Activated CD8-positive, alpha-beta T cell treated with anti-CD3 and anti-CD28 coated beads for 36 hours (primary cell): ENCODE results near the gene TGM4. TPM values are rescaled to one million over a fixed set of nuclear protein-coding genes. Genes with fewer than 3 reads are reported as not detected.
"Not testable (repeated sequence)": the region's sequence is repeated elsewhere in the genome, so short reads cannot be mapped to it uniquely, and the experiment has no call there.

Experiments
- ATAC-seq: fragments of 200-7000 bp; cut with Tn5 transposase; one replicate; pipeline ENCODE4 v1.10.0; 2021; ENCODE audit warnings: mild to moderate bottlenecking, moderate library complexity
- CTCF ChIA-PET: fragments of 350-600 bp; sonication (Branson Sonifier 250); formaldehyde crosslinking; loops from one replicate; lab custom pipeline; 2021; ENCODE audit warnings: antibody characterized with exemption; lab: Charles Lee
- POLR2A ChIA-PET: fragments of 350-600 bp; sonication (Branson Sonifier 250); formaldehyde crosslinking; loops from one replicate; lab custom pipeline; 2021; ENCODE audit warnings: antibody characterized with exemption; lab: Charles Lee
- DNase-seq: peaks from one replicate; pipeline ENCODE4 v3.0.0-alpha.2; 2020
- H3K27ac Mint-ChIP-seq: one replicate; pipeline ENCODE4 v1.8.0; 2021; ENCODE audit warnings: mild to moderate bottlenecking, mixed read lengths
- H3K27me3 Mint-ChIP-seq: one replicate; pipeline ENCODE4 v1.8.0; 2021; ENCODE audit warnings: mixed read lengths
- H3K36me3 Mint-ChIP-seq: one replicate; pipeline ENCODE4 v1.8.0; 2021; ENCODE audit warnings: low read depth, mixed read lengths
- H3K4me1 Mint-ChIP-seq: one replicate; pipeline ENCODE4 v1.8.0; 2021; ENCODE audit warnings: low read depth, mixed read lengths
- H3K4me3 Mint-ChIP-seq: one replicate; pipeline ENCODE4 v1.8.0; 2021; ENCODE audit warnings: mild to moderate bottlenecking, moderate library complexity, mixed read lengths
- H3K9me3 Mint-ChIP-seq: one replicate; pipeline ENCODE4 v1.8.0; 2021; ENCODE audit warnings: mixed read lengths
- intact Hi-C: fragments of 100-400 bp; cut with micrococcal nuclease; formaldehyde crosslinking; loops from one replicate; pipeline ENCODE4 v1.10.0; 2022
- total RNA-seq, 2 experiments: library from RNA; stranded (reverse); gene quantifications; one replicate each; pipeline ENCODE4 v1.2.3, GENCODE V29; 2021
- TF ChIP-seq, protein P1 (sequence below): fragments of 200-600 bp; IDR thresholded peaks from one replicate; pipeline ENCODE4 v1.8.0; 2022; ENCODE audit warnings: antibody characterized with exemption, mild to moderate bottlenecking

TGM4 gene
- total RNA-seq, 2 experiments from 2014 or later = not detected

DNA sequence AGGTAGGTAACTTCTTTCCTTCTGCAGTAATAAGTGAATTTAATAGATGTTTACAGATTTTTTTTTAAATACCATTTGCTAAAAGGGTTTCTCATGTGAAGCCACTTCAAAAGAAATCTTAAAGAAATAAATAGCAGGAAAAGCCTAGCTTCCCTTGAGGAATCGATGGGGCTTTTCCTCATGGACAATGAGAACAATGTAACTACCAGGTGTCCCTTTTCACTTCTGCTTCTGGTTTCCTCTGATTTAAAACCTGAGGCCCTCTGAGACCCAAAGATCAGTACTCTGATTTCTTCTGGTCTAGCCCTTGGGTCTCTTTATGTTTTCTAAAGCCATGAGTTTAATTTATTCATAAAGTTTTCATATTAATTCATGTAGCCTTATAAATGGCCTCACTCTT is 25.8 kb upstream of the TGM4 start:
- ChIA-PET CTCF (no interaction called here), POLR2A (no interaction called here)
- Mint-ChIP-seq H3K27ac (no peak overlapping the region), H3K4me3 (no peak overlapping the region), H3K36me3 (peaks cover 30% of the 10 kb centered on the region), H3K4me1 (no peaks in the 10 kb centered on the region), H3K9me3 (no peaks in the 10 kb centered on the region), H3K27me3 (no peaks in the 10 kb centered on the region)
- no peak for DNase-seq
- TF ChIP-seq, protein P1, sequence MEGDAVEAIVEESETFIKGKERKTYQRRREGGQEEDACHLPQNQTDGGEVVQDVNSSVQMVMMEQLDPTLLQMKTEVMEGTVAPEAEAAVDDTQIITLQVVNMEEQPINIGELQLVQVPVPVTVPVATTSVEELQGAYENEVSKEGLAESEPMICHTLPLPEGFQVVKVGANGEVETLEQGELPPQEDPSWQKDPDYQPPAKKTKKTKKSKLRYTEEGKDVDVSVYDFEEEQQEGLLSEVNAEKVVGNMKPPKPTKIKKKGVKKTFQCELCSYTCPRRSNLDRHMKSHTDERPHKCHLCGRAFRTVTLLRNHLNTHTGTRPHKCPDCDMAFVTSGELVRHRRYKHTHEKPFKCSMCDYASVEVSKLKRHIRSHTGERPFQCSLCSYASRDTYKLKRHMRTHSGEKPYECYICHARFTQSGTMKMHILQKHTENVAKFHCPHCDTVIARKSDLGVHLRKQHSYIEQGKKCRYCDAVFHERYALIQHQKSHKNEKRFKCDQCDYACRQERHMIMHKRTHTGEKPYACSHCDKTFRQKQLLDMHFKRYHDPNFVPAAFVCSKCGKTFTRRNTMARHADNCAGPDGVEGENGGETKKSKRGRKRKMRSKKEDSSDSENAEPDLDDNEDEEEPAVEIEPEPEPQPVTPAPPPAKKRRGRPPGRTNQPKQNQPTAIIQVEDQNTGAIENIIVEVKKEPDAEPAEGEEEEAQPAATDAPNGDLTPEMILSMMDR = no peak
- no peak for ATAC-seq
- intact Hi-C loops = no loop called here

DNA sequence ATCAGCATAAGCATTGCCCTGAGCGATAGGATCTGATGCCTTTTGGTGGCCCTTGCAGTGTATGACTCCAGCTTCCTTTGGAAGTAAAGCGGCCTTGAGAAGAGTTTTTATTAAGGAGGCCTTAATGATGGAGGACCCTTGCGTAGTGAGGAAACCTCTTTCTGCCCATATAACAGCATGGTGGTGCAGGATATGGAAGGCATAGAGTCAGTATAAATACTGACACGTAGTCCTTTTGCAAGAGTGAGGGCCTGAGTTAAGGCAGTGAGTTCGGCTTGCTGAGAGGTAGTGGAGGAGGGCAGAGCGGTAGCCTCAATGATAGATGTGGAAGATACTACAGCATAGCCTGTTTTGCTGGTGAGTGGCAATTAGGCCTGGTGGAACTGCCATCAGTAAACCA is 17.7 kb upstream of the TGM4 start:
- POLR2A ChIA-PET, H3K9me3 Mint-ChIP-seq: not testable (repeated sequence)

DNA sequence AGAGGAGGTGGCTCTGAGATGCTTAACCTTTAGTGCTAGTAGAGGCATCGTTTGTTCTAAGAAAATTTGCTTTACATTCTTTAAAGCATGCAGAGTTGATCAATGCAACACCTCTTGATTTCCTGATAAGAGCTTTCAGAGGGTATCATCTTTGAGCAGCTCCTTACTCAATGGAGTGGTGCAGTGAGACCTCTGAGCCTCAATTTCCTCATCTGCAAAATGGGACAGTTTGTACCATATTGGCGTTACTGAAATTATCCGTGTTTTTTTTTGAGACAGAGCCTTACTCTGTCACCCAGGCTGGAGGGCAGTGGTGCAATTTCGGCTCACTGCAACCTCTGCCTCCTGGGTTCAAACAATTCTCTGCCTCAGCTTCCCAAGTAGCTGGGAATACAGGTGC is 14.3 kb upstream of the TGM4 start:
- intact Hi-C loops = no loop called here
- H3K4me3 Mint-ChIP-seq = no peak overlapping the region
- H3K27ac Mint-ChIP-seq = no peak overlapping the region
- H3K9me3 Mint-ChIP-seq = no peaks in the 10 kb centered on the region
- H3K27me3 Mint-ChIP-seq = no peaks in the 10 kb centered on the region
- DNase-seq = no peak
- TF ChIP-seq, protein P1 = no peak
- ATAC-seq = no peak
- ChIA-PET POLR2A (interaction anchor here (0.9 kb wide), 1 partner anchor 522 kb away, joined by 4 read pairs; no protein-coding TSS in a partner anchor), CTCF (interaction anchor here (1.0 kb wide), 1 partner anchor 98 kb away, joined by 3 read pairs; the partner anchor contains the start of genes KIAA1143 and KIF15)
- peaks cover 24% of the 10 kb centered on the region for H3K4me1 Mint-ChIP-seq
- peaks cover 5% of the 10 kb centered on the region for H3K36me3 Mint-ChIP-seq

More for the DNA sequence above, 17.7 kb upstream of the TGM4 start:
- H3K4me3 Mint-ChIP-seq, CTCF ChIA-PET, H3K36me3 Mint-ChIP-seq, H3K4me1 Mint-ChIP-seq, ATAC-seq, intact Hi-C loops, DNase-seq, H3K27ac Mint-ChIP-seq, H3K27me3 Mint-ChIP-seq: not testable (repeated sequence)

DNA sequence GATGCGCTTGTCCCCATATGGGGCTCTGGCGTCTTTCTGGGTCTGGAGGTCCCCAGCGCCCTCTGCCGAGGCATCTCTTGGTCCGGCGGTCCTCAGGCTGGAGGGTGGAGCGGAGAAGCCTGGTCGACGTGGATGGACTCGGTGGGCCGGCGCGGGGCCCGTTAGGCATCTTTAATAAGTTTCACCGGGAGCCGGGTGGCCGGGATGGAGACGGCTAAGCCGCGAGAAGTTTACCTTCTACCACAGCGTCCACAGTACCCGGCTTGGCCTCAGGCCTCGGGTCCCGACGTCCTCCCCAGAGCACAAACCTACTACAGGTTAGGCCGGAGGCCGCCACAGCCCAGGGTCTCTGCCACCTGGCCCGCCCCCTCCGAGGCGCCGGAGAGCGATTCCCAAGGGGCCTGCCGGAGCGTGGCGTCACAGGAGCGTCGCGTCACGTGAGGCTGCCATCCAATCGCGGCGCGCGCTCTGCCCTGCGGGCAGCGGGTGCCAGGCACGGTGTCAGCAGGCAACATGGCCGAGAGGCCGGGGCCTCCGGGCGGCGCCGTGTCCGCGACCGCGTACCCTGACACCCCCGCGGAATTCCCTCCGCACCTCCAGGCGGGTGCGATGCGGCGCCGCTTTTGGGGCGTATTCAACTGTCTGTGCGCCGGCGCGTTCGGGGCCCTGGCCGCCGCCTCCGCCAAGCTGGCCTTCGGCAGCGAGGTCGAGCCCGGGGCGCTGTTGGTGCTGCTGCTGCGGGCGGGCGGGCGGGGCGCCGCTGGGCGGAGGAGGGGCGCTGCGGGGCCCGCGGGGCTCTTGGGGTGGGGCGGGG is 12.8 kb upstream of the TGM4 start, which contains the start of gene TMEM42:
Gene TMEM42 (plus strand): TSS at position 501 of the 814 bp plus-strand sequence. CDS start 13 bp downstream, at position 514.
- DNase-seq (peak; percentile 85), ATAC-seq (peak; percentile 95)
- H3K4me1 Mint-ChIP-seq = peaks cover 36% of the 10 kb centered on the region
- intact Hi-C loops = no loop called here
- TF ChIP-seq, protein P1 = peak; percentile 29
- H3K4me3 Mint-ChIP-seq = peak within 1 kb of the TSS; percentile 80
- H3K9me3 Mint-ChIP-seq = no peaks in the 10 kb centered on the region
- H3K36me3 Mint-ChIP-seq = peaks cover 15% of the 10 kb centered on the region
- H3K27me3 Mint-ChIP-seq = no peaks in the 10 kb centered on the region
- CTCF ChIA-PET = no interaction called here
- POLR2A ChIA-PET = no interaction called here
- H3K27ac Mint-ChIP-seq = peak within 1 kb of the TSS; percentile 85

DNA sequence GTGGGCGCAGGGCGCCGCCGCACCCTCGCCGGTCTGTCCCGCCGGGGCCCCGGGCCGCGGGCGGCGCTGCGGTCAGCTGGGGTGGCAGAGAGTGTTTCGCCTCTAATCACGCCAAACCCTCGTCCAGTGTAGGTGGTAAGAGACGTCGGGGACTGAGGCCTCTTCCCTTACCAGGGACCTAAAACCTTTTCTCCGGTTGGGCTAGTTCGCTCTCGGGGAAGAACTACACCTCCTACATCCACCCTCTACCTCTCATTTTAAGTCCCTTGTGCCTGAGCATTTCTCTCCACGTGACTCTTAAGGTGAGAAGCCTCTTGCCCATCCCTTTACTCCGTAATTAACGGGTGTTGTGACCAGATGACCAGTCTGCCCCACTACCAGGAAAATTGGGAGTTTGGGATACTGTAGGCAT is 12.2 kb upstream of the TGM4 start:
- no peaks in the 10 kb centered on the region for H3K9me3 Mint-ChIP-seq

More for the DNA sequence above, 12.2 kb upstream of the TGM4 start:
- peaks cover 42% of the 10 kb centered on the region for H3K4me1 Mint-ChIP-seq
- H3K27ac Mint-ChIP-seq = peak overlapping the region; percentile 85
- no peaks in the 10 kb centered on the region for H3K27me3 Mint-ChIP-seq
- TF ChIP-seq, protein P1 = no peak
- CTCF ChIA-PET = interaction anchor here (0.6 kb wide), 1 partner anchor 634 kb away, joined by 3 read pairs; no protein-coding TSS in a partner anchor
- peaks cover 21% of the 10 kb centered on the region for H3K36me3 Mint-ChIP-seq
- intact Hi-C loops = no loop called here
- DNase-seq = peak; percentile 21
- peak overlapping the region; percentile 79 for H3K4me3 Mint-ChIP-seq
- peak; percentile 15 for ATAC-seq
- POLR2A ChIA-PET = no interaction called here
